Activated CD8-positive, alpha-beta T cell treated with anti-CD3 and anti-CD28 coated beads for 36 hours (primary cell): ENCODE results near the gene ZNF562. TPM values are rescaled to one million over a fixed set of nuclear protein-coding genes. Genes with fewer than 3 reads are reported as not detected.

Experiments used
- ATAC-seq: fragments of 200-7000 bp; cut with Tn5 transposase; one replicate; pipeline ENCODE4 v1.10.0; 2021; ENCODE audit warnings: mild to moderate bottlenecking, moderate library complexity
- CTCF ChIA-PET: fragments of 350-600 bp; sonication (Branson Sonifier 250); formaldehyde crosslinking; loops from one replicate; lab custom pipeline; 2021; ENCODE audit warnings: antibody characterized with exemption; lab: Charles Lee
- POLR2A ChIA-PET: fragments of 350-600 bp; sonication (Branson Sonifier 250); formaldehyde crosslinking; loops from one replicate; lab custom pipeline; 2021; ENCODE audit warnings: antibody characterized with exemption; lab: Charles Lee
- DNase-seq: peaks from one replicate; pipeline ENCODE4 v3.0.0-alpha.2; 2020
- H3K27ac Mint-ChIP-seq: one replicate; pipeline ENCODE4 v1.8.0; 2021; ENCODE audit warnings: mild to moderate bottlenecking, mixed read lengths
- H3K27me3 Mint-ChIP-seq: one replicate; pipeline ENCODE4 v1.8.0; 2021; ENCODE audit warnings: mixed read lengths
- H3K36me3 Mint-ChIP-seq: one replicate; pipeline ENCODE4 v1.8.0; 2021; ENCODE audit warnings: low read depth, mixed read lengths
- H3K4me1 Mint-ChIP-seq: one replicate; pipeline ENCODE4 v1.8.0; 2021; ENCODE audit warnings: low read depth, mixed read lengths
- H3K4me3 Mint-ChIP-seq: one replicate; pipeline ENCODE4 v1.8.0; 2021; ENCODE audit warnings: mild to moderate bottlenecking, moderate library complexity, mixed read lengths
- H3K9me3 Mint-ChIP-seq: one replicate; pipeline ENCODE4 v1.8.0; 2021; ENCODE audit warnings: mixed read lengths
- CTCF ChIP-seq: fragments of 200-600 bp; IDR thresholded peaks from one replicate; pipeline ENCODE4 v1.8.0; 2022; ENCODE audit warnings: antibody characterized with exemption, mild to moderate bottlenecking
- intact Hi-C: fragments of 100-400 bp; cut with micrococcal nuclease; formaldehyde crosslinking; loops from one replicate; pipeline ENCODE4 v1.10.0; 2022
- total RNA-seq, 2 experiments: library from RNA; stranded (reverse); gene quantifications; one replicate each; pipeline ENCODE4 v1.2.3, GENCODE V29; 2021

The ZNF562 gene
- total RNA-seq, result 10 to 100 TPM; 34.0 to 38.6 TPM

GRCh38 chr19:9674663-9675357 lies at the start of gene ZNF562:
TSS of gene ZNF562 (minus strand) at chr19:9675100. CDS start at chr19:9660744, 14,356 bp downstream.
- intact Hi-C loops, result no loop called here
- DNase-seq (peak; percentile 91), ATAC-seq (peak; percentile 83)
- H3K4me1 Mint-ChIP-seq, result peaks cover 31% of the 10 kb centered on the region
- H3K9me3 Mint-ChIP-seq, result peaks cover 26% of the 10 kb centered on the region
- peak within 1 kb of the TSS; percentile 98 for H3K4me3 Mint-ChIP-seq
- H3K27me3 Mint-ChIP-seq, result no peaks in the 10 kb centered on the region
- peak within 1 kb of the TSS; percentile 100 for H3K27ac Mint-ChIP-seq
- ChIA-PET CTCF (interaction anchor here (1.0 kb wide), 1 partner anchor 30 kb away, joined by 3 read pairs; no protein-coding TSS in a partner anchor), POLR2A (interaction anchor here (1.1 kb wide), 1 partner anchor 12 kb away, joined by 3 read pairs; no protein-coding TSS in a partner anchor)
- TF ChIP-seq CTCF, result no peak
- peaks cover 51% of the 10 kb centered on the region for H3K36me3 Mint-ChIP-seq

- POLR2A ChIA-PET, result no interaction called here
- no peak overlapping the region for H3K27ac Mint-ChIP-seq
- H3K27me3 Mint-ChIP-seq, result peaks cover 1% of the 10 kb centered on the region
- ATAC-seq (no peak), DNase-seq (no peak)
- intact Hi-C loops, result no loop called here
- CTCF ChIA-PET, result no interaction called here
- H3K36me3 Mint-ChIP-seq, result no peaks in the 10 kb centered on the region
- no peak for TF ChIP-seq CTCF
- H3K4me1 Mint-ChIP-seq, result peaks cover 7% of the 10 kb centered on the region
- no peak overlapping the region for H3K4me3 Mint-ChIP-seq
- peaks cover 26% of the 10 kb centered on the region for H3K9me3 Mint-ChIP-seq
These were observed 49.3 kb upstream of the ZNF562 start for GRCh38 chr19:9724157-9724556.

- ChIA-PET POLR2A (interaction anchor here (0.5 kb wide), 1 partner anchor 1203 kb away, joined by 4 read pairs; no protein-coding TSS in a partner anchor), CTCF (interaction anchor here (0.7 to 0.9 kb wide), 2 partner anchors 74 to 866 kb away, joined by 3 read pairs; no protein-coding TSS in a partner anchor)
- Mint-ChIP-seq H3K27me3 (peaks cover 7% of the 10 kb centered on the region), H3K9me3 (peaks cover 26% of the 10 kb centered on the region), H3K4me1 (peaks cover 7% of the 10 kb centered on the region), H3K27ac (peak overlapping the region; percentile 54), H3K4me3 (peak overlapping the region; percentile 9), H3K36me3 (no peaks in the 10 kb centered on the region)
- DNase-seq, result peak; percentile 24
- intact Hi-C loops, result no loop called here
- peak; percentile 45 for ATAC-seq
- TF ChIP-seq CTCF, result no peak
These were observed 47.0 kb upstream of the ZNF562 start for GRCh38 chr19:9721861-9722260.

- CTCF ChIA-PET, result interaction anchor here (1.3 kb wide), 1 partner anchor 515 kb away, joined by 3 read pairs; no protein-coding TSS in a partner anchor
- DNase-seq, result no peak
- no peak for TF ChIP-seq CTCF
- Mint-ChIP-seq H3K4me1 (peaks cover 7% of the 10 kb centered on the region), H3K9me3 (peaks cover 26% of the 10 kb centered on the region), H3K27ac (no peak overlapping the region), H3K4me3 (no peak overlapping the region), H3K27me3 (peaks cover 7% of the 10 kb centered on the region), H3K36me3 (no peaks in the 10 kb centered on the region)
- POLR2A ChIA-PET, result no interaction called here
- ATAC-seq, result no peak
- intact Hi-C loops, result no loop called here
These were observed 45.6 kb upstream of the ZNF562 start for GRCh38 chr19:9720541-9720940.

- Mint-ChIP-seq H3K4me1 (no peaks in the 10 kb centered on the region), H3K27ac (no peak overlapping the region), H3K4me3 (no peak overlapping the region), H3K9me3 (peaks cover 32% of the 10 kb centered on the region), H3K27me3 (no peaks in the 10 kb centered on the region), H3K36me3 (peaks cover 7% of the 10 kb centered on the region)
- POLR2A ChIA-PET, result no interaction called here
- CTCF ChIA-PET, result no interaction called here
- DNase-seq, result no peak
- intact Hi-C loops, result no loop called here
- TF ChIP-seq CTCF, result no peak
- ATAC-seq, result no peak
These were observed 36.9 kb upstream of the ZNF562 start for GRCh38 chr19:9711815-9712214.
